HFF-Myc (cell line): ENCODE measurements around the gene CEP126.

Experiments
- DNase-seq: peaks from one replicate; pipeline ENCODE4 v3.0.0-alpha.2; 2011; ENCODE audit warnings: low read depth; ENCODE audit errors: extremely low read depth
- H3K4me3 ChIP-seq: replicated peaks from 2 replicates; pipeline ENCODE4 v1.5.1; 2011; ENCODE audit warnings: low read depth, mild to moderate bottlenecking, control low read depth, low read length
- TF ChIP-seq, protein P1 (sequence below): IDR thresholded peaks from 2 replicates; pipeline ENCODE4 v1.5.1; 2012; ENCODE audit warnings: mild to moderate bottlenecking, low read depth, low read length, control low read depth; ENCODE audit errors: missing control alignments

The CEP126 gene

GRCh38 chr11:102026217-102026616 lies 111.4 kb downstream of the CEP126 start:
- no peak for DNase-seq
- H3K4me3 ChIP-seq, result no peak overlapping the region
- TF ChIP-seq, protein P1, sequence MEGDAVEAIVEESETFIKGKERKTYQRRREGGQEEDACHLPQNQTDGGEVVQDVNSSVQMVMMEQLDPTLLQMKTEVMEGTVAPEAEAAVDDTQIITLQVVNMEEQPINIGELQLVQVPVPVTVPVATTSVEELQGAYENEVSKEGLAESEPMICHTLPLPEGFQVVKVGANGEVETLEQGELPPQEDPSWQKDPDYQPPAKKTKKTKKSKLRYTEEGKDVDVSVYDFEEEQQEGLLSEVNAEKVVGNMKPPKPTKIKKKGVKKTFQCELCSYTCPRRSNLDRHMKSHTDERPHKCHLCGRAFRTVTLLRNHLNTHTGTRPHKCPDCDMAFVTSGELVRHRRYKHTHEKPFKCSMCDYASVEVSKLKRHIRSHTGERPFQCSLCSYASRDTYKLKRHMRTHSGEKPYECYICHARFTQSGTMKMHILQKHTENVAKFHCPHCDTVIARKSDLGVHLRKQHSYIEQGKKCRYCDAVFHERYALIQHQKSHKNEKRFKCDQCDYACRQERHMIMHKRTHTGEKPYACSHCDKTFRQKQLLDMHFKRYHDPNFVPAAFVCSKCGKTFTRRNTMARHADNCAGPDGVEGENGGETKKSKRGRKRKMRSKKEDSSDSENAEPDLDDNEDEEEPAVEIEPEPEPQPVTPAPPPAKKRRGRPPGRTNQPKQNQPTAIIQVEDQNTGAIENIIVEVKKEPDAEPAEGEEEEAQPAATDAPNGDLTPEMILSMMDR, result no peak

GRCh38 chr11:102026959-102027358 lies 112.1 kb downstream of the CEP126 start:
- H3K4me3 ChIP-seq, result no peak overlapping the region
- TF ChIP-seq, protein P1, result no peak
- DNase-seq, result no peak

GRCh38 chr11:102036757-102037156 lies 121.9 kb downstream of the CEP126 start:
- no peak overlapping the region for H3K4me3 ChIP-seq
- DNase-seq, result no peak
- TF ChIP-seq, protein P1, result no peak

- peak overlapping the region; percentile 54 for H3K4me3 ChIP-seq
- TF ChIP-seq, protein P1, result no peak
- DNase-seq, result no peak
These were observed 132.0 kb downstream of the CEP126 start for GRCh38 chr11:102046841-102047240.

GRCh38 chr11:102047305-102047924 lies 132.6 kb downstream of the CEP126 start, which contains the start of gene CFAP300:
TSS of gene CFAP300 (plus strand) at chr11:102047437. CDS start at chr11:102047471, 34 bp downstream.
- TF ChIP-seq, protein P1, result no peak
- peak within 1 kb of the TSS; percentile 54 for H3K4me3 ChIP-seq
- peak; percentile 25 for DNase-seq
